Mucosa of rectum (tissue), 2 donors: ENCODE measurements around the gene CLEC4G.

ENCODE experiments used
- H3K27ac ChIP-seq, 2 donors: one replicate each; pipeline ENCODE4 v1.7.0; 2013; ENCODE audit warnings: inconsistent platforms in 2 of 2, low read depth in 2 of 2, low read length in 2 of 2
- H3K27me3 ChIP-seq, 2 donors: one replicate each; pipeline ENCODE4 v1.7.0; 2013; ENCODE audit warnings: low read length in 2 of 2; ENCODE audit not compliant: control insufficient read depth in 2 of 2, insufficient read depth in 2 of 2
- H3K36me3 ChIP-seq, 2 donors: one replicate each; pipeline ENCODE4 v1.7.0; 2013; ENCODE audit warnings: low read length in 2 of 2; ENCODE audit not compliant: control insufficient read depth in 2 of 2, insufficient read depth in 2 of 2
- H3K4me1 ChIP-seq, 2 donors: one replicate each; pipeline ENCODE4 v1.7.0; 2013; ENCODE audit warnings: low read length in 2 of 2, mild to moderate bottlenecking in 1 of 2; ENCODE audit not compliant: control insufficient read depth in 2 of 2, insufficient read depth in 2 of 2
- H3K4me3 ChIP-seq, 2 donors: one replicate each; pipeline ENCODE4 v1.7.0; 2013; ENCODE audit warnings: low read length in 2 of 2
- H3K9ac ChIP-seq, 2 donors: one replicate each; pipeline ENCODE4 v1.7.0; 2013; ENCODE audit warnings: low read length in 2 of 2, low read depth in 1 of 2, mild to moderate bottlenecking in 1 of 2
- H3K9me3 ChIP-seq, 2 donors: one replicate each; pipeline ENCODE4 v1.7.0; 2013; ENCODE audit warnings: low read length in 2 of 2; ENCODE audit not compliant: control insufficient read depth in 2 of 2
- donor health status: healthy.
- donor health status: Normal muscosa, but diverticular disease.

Gene CLEC4G

GRCh38 chr19:7739801-7740681, 8.1 kb upstream of the CLEC4G start:
- Histone ChIP-seq H3K4me1 (no peaks in the 10 kb centered on the region), H3K27me3 (no peaks in the 10 kb centered on the region), H3K27ac (peak overlapping the region in 1 of 2 donors; percentile 3), H3K9me3 (no peaks in the 10 kb centered on the region), H3K4me3 (no peak overlapping the region), H3K9ac (no peak overlapping the region), H3K36me3 (no peaks in the 10 kb centered on the region)

GRCh38 chr19:7739211-7739755, 7.4 kb upstream of the CLEC4G start:
- no peak overlapping the region for H3K4me3 ChIP-seq
- H3K9me3 ChIP-seq = no peaks in the 10 kb centered on the region
- H3K9ac ChIP-seq = no peak overlapping the region
- H3K27me3 ChIP-seq = no peaks in the 10 kb centered on the region
- H3K36me3 ChIP-seq = no peaks in the 10 kb centered on the region
- peaks cover 0 to 2% of the 10 kb centered on the region in 2 donors for H3K4me1 ChIP-seq
- peak overlapping the region in 1 of 2 donors; percentile 23 for H3K27ac ChIP-seq

GRCh38 chr19:7738023-7738422, 6.1 kb upstream of the CLEC4G start:
- no peak overlapping the region for H3K4me3 ChIP-seq
- H3K9ac ChIP-seq = no peak overlapping the region
- H3K9me3 ChIP-seq = no peaks in the 10 kb centered on the region
- H3K4me1 ChIP-seq = peaks cover 0 to 2% of the 10 kb centered on the region in 2 donors
- H3K27me3 ChIP-seq = no peaks in the 10 kb centered on the region
- H3K27ac ChIP-seq = no peak overlapping the region
- H3K36me3 ChIP-seq = no peaks in the 10 kb centered on the region

- peaks cover 0 to 2% of the 10 kb centered on the region in 2 donors for H3K4me1 ChIP-seq
- no peaks in the 10 kb centered on the region for H3K36me3 ChIP-seq
- no peak overlapping the region for H3K4me3 ChIP-seq
- H3K27ac ChIP-seq = no peak overlapping the region
- no peak overlapping the region for H3K9ac ChIP-seq
- no peaks in the 10 kb centered on the region for H3K27me3 ChIP-seq
- H3K9me3 ChIP-seq = no peaks in the 10 kb centered on the region
Measured at GRCh38 chr19:7737215-7737614, 5.3 kb upstream of the CLEC4G start.

- Histone ChIP-seq H3K27ac (no peak overlapping the region), H3K4me1 (peaks cover 0 to 2% of the 10 kb centered on the region in 2 donors)
Measured at GRCh38 chr19:7736148-7736547, 4.2 kb upstream of the CLEC4G start.

GRCh38 chr19:7734220-7735203, 2.6 kb upstream of the CLEC4G start:
- H3K27me3 ChIP-seq = peaks cover 6 to 9% of the 10 kb centered on the region in 2 donors

More at GRCh38 chr19:7736148-7736547, 4.2 kb upstream of the CLEC4G start:
- H3K27me3 ChIP-seq = peaks cover 0 to 3% of the 10 kb centered on the region in 2 donors
- no peak overlapping the region for H3K4me3 ChIP-seq
- H3K9ac ChIP-seq = no peak overlapping the region
- H3K36me3 ChIP-seq = no peaks in the 10 kb centered on the region
- H3K9me3 ChIP-seq = no peaks in the 10 kb centered on the region

GRCh38 chr19:7733376-7733775, 1.5 kb upstream of the CLEC4G start:
- no peak overlapping the region for H3K9ac ChIP-seq
- no peak overlapping the region for H3K4me3 ChIP-seq
- H3K36me3 ChIP-seq = no peaks in the 10 kb centered on the region
- peaks cover 14 to 16% of the 10 kb centered on the region in 2 donors for H3K27me3 ChIP-seq
- no peaks in the 10 kb centered on the region for H3K9me3 ChIP-seq
- H3K27ac ChIP-seq = no peak overlapping the region
- peaks cover 0 to 2% of the 10 kb centered on the region in 2 donors for H3K4me1 ChIP-seq

More at GRCh38 chr19:7734220-7735203, 2.6 kb upstream of the CLEC4G start:
- Histone ChIP-seq H3K4me1 (peaks cover 0 to 2% of the 10 kb centered on the region in 2 donors), H3K27ac (no peak overlapping the region), H3K9me3 (no peaks in the 10 kb centered on the region), H3K4me3 (no peak overlapping the region), H3K36me3 (no peaks in the 10 kb centered on the region), H3K9ac (no peak overlapping the region)

- Histone ChIP-seq H3K36me3 (no peaks in the 10 kb centered on the region), H3K9ac (no peak overlapping the region), H3K4me1 (peaks cover 0 to 2% of the 10 kb centered on the region in 2 donors), H3K27me3 (peaks cover 14 to 19% of the 10 kb centered on the region in 2 donors), H3K4me3 (no peak overlapping the region), H3K27ac (no peak overlapping the region), H3K9me3 (no peaks in the 10 kb centered on the region)
Measured at GRCh38 chr19:7731615-7732014, 295 bp downstream of the CLEC4G start.

GRCh38 chr19:7731218-7731595, 703 bp downstream of the CLEC4G start:
- Histone ChIP-seq H3K4me3 (no peak overlapping the region), H3K27ac (no peak overlapping the region), H3K36me3 (no peaks in the 10 kb centered on the region), H3K9ac (no peak overlapping the region), H3K27me3 (peaks cover 14 to 19% of the 10 kb centered on the region in 2 donors), H3K4me1 (peaks cover 0 to 2% of the 10 kb centered on the region in 2 donors), H3K9me3 (no peaks in the 10 kb centered on the region)
